WI38 (cell line): Measurements from ENCODE around the gene UGT8.

Experiments used
- H3K4me3 ChIP-seq: 2 replicates; pipeline ENCODE4 v1.5.1; 2011; ENCODE audit warnings: low read depth, mild to moderate bottlenecking, control low read depth, low read length
- TF ChIP-seq, protein P1 (sequence below): IDR thresholded peaks from 2 replicates; pipeline ENCODE4 v1.5.1; 2012; ENCODE audit warnings: low read depth, mild to moderate bottlenecking, control low read depth, low read length

Gene UGT8

DNA sequence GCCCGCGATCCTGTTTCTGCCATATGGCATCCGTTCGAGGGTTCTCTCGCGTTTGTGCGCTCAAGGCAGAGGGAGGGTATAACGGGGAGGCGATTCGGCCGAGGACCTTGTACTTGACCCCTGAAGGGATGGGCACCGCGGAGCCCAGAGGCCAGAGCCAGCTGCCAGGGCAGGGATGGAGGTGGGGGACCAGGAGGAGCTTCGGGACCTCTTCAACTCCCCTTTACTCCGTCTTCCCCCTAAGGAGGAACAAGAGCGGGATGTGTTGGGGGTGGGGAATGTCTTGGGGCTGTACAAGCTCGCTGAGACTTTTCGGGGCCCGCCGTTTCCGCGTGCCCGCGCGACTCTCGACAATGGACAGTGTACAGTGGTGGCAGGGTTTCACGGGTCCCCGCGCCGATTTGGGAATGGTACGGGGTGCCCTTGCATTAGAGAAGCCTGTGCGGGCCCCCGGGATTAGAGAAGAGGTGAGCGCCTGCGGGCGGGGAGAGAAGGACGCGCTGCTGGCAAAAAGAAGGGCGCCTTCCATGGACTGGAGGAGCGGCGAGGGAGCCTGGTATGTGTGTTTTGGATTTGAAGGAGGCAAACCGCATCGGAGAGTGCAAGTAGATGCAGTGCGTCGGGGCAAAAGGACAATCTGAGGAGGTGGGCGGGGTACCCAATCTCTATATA lies 760 bp downstream of the UGT8 start:
- TF ChIP-seq, protein P1, sequence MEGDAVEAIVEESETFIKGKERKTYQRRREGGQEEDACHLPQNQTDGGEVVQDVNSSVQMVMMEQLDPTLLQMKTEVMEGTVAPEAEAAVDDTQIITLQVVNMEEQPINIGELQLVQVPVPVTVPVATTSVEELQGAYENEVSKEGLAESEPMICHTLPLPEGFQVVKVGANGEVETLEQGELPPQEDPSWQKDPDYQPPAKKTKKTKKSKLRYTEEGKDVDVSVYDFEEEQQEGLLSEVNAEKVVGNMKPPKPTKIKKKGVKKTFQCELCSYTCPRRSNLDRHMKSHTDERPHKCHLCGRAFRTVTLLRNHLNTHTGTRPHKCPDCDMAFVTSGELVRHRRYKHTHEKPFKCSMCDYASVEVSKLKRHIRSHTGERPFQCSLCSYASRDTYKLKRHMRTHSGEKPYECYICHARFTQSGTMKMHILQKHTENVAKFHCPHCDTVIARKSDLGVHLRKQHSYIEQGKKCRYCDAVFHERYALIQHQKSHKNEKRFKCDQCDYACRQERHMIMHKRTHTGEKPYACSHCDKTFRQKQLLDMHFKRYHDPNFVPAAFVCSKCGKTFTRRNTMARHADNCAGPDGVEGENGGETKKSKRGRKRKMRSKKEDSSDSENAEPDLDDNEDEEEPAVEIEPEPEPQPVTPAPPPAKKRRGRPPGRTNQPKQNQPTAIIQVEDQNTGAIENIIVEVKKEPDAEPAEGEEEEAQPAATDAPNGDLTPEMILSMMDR = no peak
- H3K4me3 ChIP-seq = no peak overlapping the region

DNA sequence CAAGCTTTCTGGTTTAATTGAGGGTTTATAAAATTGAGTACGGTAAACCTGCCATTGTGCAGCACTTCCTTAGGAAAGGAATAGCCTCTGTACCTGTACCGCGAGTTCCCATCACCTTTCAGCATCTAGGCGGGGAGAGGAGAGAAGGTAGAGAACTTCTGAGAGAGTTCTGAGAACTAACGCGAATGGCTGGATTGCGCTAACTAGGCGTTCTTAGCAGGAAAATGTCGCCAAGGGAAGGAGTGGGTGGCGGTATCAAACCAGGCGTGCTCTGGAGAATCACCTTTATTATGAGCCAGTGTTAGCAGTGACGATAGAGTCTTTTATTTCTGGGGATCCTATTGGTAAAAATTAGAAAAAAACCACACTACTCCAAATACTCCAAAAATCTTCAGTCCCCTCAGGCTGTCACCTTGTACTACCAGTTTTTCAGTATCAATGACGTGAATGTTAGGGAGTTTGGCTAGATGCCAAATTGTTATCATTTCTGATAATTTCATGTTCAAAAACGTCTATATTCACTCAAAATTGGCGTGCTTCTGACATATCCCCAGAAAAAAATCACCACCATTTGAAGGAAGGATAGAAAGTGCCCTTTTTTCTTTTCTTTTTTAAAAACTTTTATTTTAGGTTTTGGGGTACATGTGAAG lies 1.4 kb downstream of the UGT8 start:
- no peak overlapping the region for H3K4me3 ChIP-seq
- TF ChIP-seq, protein P1 = no peak

DNA sequence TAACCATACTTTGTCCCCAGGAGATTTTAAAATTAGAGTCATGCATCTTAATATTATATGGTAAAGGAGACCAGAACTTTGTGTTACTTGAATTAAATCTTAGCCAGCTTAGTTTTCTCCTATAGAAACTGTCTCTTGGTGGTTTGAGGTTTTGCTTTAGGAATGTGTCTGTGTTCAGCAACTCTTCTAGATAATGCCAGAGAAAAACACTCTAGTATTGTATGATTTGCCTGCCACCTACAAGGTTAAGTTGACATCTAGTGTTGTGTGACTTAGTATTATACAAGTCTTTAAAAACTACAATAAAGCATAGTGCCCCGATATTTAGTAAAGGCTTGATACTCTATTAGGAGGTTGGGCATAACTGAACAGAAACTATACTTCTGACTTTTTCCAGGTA lies 2.1 kb downstream of the UGT8 start:
- TF ChIP-seq, protein P1 = no peak
- no peak overlapping the region for H3K4me3 ChIP-seq

DNA sequence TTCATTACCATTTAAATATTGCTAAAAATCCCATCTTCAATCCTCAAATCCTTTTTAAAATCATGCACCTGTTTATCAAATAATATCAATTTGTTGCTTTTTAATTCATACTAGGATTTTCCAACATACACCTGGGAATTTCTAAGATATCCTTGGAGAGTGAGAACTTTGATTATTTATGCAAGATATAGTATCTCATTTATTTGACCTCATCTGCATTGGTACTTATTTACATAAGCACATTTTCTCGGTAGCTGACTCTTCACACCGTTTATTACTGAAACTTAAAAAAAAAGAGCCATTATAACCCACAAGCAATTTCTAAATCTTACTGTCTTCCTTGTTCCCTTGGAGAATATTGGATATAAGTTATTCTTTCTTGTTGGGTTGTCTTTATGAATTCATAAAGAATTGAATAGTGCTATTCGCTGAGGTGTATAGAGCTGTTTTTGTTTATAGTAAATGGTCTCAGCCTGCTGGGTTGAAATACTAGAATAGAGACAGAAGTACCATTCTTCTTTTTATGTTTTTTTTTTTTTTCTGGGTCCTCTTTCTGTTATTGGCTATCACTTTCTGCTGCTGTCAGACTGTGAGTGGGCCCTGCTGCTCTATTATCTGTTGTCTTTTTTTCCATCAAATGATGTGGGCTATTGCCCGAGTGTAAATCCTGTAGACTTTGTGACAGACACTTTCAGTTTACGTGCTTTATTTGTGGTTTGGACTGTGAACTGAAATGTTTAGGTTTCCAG lies 2.9 kb downstream of the UGT8 start:
- TF ChIP-seq, protein P1 = no peak
- H3K4me3 ChIP-seq = no peak overlapping the region

DNA sequence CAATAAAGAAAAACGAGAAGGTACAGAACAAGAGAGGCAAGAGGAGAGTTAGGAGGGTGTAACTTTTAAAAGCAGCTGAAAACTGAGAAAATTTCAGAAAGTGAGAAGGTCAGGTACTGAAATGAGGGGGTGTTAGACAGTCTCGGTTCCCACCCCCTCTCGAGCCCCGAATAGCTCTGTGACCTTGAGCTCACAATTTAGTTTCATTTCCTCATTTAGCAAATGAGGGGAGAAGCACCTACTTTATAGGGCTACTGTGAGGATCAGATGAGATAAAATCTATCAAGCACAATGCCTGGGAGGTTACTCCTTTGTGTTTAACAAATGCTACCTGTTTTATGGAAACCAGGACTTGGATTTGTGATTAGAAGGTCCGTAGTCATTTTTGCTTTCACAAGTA lies 4.9 kb downstream of the UGT8 start:
- 0 out of 2 replicates have a peak overlapping the region, but pooled peaks have one; percentile 0 for H3K4me3 ChIP-seq
- TF ChIP-seq, protein P1 = no peak

DNA sequence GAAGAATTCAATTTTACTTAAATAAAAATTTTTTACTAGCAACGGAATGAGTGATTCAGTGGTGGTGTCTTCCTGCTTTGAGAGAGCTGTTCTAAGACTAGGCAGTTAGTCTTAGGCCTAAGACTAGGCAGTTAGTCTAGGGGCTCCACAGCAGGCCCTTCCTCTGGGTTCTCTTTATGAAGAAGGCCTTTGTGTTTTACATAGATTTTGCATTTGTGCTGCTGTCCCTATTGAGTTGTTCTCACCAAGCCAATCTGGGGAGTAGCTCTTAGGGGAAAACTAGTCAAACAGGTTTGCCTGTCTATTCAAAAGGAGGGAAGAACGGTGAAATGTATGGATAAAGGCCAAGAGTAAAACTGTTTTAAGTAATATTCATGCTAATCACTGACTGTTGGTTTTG lies 7.6 kb downstream of the UGT8 start:
- no peak overlapping the region for H3K4me3 ChIP-seq
- TF ChIP-seq, protein P1 = no peak

DNA sequence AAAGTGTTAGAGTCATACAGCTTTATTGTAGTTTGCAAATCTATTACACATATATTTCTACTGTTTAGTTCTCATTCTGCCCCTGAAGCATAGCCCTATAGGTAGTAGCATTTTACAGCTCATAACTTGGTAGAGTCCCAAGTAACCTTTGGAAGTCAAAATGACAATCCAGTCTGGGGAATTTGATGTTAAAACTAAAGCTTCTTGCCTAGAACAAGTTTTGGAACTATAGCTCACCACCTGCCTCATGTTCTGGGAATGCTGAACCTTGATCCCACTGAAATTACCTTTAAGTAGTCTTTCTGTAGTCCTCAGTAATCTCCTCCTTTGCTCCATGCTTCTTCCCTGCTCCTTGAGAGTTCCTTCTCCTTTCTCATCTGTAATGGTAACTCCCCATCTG lies 8.4 kb downstream of the UGT8 start:
- TF ChIP-seq, protein P1 = no peak
- H3K4me3 ChIP-seq = no peak overlapping the region
